Heart left ventricle (tissue), 16 donors: ENCODE data around the gene HGS. TPM values are rescaled to one million over a fixed set of nuclear protein-coding genes. Genes with fewer than 3 reads are reported as not detected.

Experiments used
- ATAC-seq, 4 donors: fragments of 200-7000 bp; cut with Tn5 transposase; one replicate each; pipeline ENCODE4 v1.9.1; 2020 to 2022; ENCODE audit warnings: moderate library complexity in 4 of 4, mild to moderate bottlenecking in 3 of 4, moderate number of reproducible peaks in 1 of 4
- DNase-seq, 5 donors: peaks; one replicate each; pipeline ENCODE4 v3.0.0-alpha.2; 2020
- H3K27ac ChIP-seq, 12 donors: fragments of 200-600 bp; sonication (generic) in 4 of 12; one replicate each; pipeline versions ENCODE4 v1.5.0 to v1.8.0; 2016 to 2022; ENCODE audit warnings: mild to moderate bottlenecking in 2 of 12
- H3K27me3 ChIP-seq, 9 donors: fragments of 200-600 bp; sonication (generic) in 2 of 9; one replicate each; pipeline versions ENCODE4 v1.5.1 to v1.8.0; 2016 to 2022; ENCODE audit warnings: mild to moderate bottlenecking in 3 of 9
- H3K36me3 ChIP-seq, 9 donors: fragments of 200-600 bp; sonication (generic) in 2 of 9; one replicate each; pipeline versions ENCODE4 v1.5.0 to v1.8.0; 2018 to 2022; ENCODE audit warnings: mild to moderate bottlenecking in 2 of 9
- H3K4me1 ChIP-seq, 12 donors: fragments of 200-600 bp; sonication (generic) in 4 of 12; one replicate each; pipeline versions ENCODE4 v1.5.0 to v1.8.0; 2016 to 2022; ENCODE audit warnings: mild to moderate bottlenecking in 3 of 12
- H3K4me3 ChIP-seq, 12 donors: fragments of 200-600 bp; sonication (generic) in 4 of 12; one replicate each; pipeline versions ENCODE4 v1.5.0 to v1.8.0; 2017 to 2022; ENCODE audit warnings: mild to moderate bottlenecking in 9 of 12, moderate library complexity in 4 of 12
- H3K9me3 ChIP-seq, 12 donors: fragments of 200-600 bp; sonication (generic) in 4 of 12; one replicate each; pipeline versions ENCODE4 v1.5.0 to v1.8.0; 2016 to 2022; ENCODE audit warnings: mild to moderate bottlenecking in 1 of 12
- CTCF ChIP-seq, 12 donors: fragments of 200-600 bp; sonication (generic) in 4 of 12; IDR thresholded peaks; one replicate each; pipeline versions ENCODE4 v1.5.0 to v1.8.0; 2018 to 2022; ENCODE audit warnings: antibody characterized with exemption in 12 of 12, mild to moderate bottlenecking in 5 of 12
- POLR2A ChIP-seq, 2 donors: fragments of 450-650 bp; IDR thresholded peaks; one replicate each; pipeline ENCODE4 v1.6.1; 2017; ENCODE audit warnings: antibody characterized with exemption in 2 of 2, mild to moderate bottlenecking in 2 of 2, moderate library complexity in 2 of 2
- WGBS, 4 donors: extraction: QIAGEN DNeasy Blood & Tissue Kit in 2 of 4; methylation state at CpG; one replicate each; pipeline versions ENCODE4 v1.1.5 to v1.1.7; 2013 to 2018; 5-methylcytosine and 5-hydroxymethylcytosine counted together
- intact Hi-C, 10 donors: fragments of 100-400 bp; cut with DNase I; formaldehyde crosslinking; loops; one replicate each; pipeline versions ENCODE4 v1.11.1 to v1.14.2; 2022
- polyA plus RNA-seq, 2 donors: library from polyadenylated mRNA; stranded (reverse); fragments of 200-250 nt; gene quantifications; one replicate each; pipeline ENCODE4 v1.2.3, GENCODE V29; 2013
- total RNA-seq, 9 donors: library from RNA; depleted of rRNA in 2 of 9; stranded (reverse); fragments of >200 nt in 2 of 9; fragmentation: NEBNext Ultra II Directional in 3 of 9; extraction: Animal tissue kit (Norgen Biotek cat#: 25700) in 3 of 9; gene quantifications; one replicate each; pipeline versions ENCODE4 v1.1.0 to v1.2.4, GENCODE V29; 2016 to 2023
- donor health status: ischemic (EF 13 %, LVEDD 7.1; RV severe dilation, severe dysfunction).
- donor health status: healthy with polysubstance abuse.
- donor health status: DM: no; HTN: yes; CAD: no.
- donor health status: DM: no; HTN: no; CAD: no.
- donor health status: ischemic (EF 25% LVEDD 6.9; RV normal size, moderate dysfunction).
- donor health status: ischemic (EF 25% LVEDD 5.7; RV mildly dilated, moderate dysfunction).
- donor health status: healthy.
- donor health status: DM: yes; HTN: yes; CAD: no.
- donor health status: ischemic (EF 35%, LVEDD 5.7; RV mildly dilated, moderate dysfunction).
- donor health status: nonischemic (EF 11% LVEDD 7.7; RV severe dilation, severe dysfunction).
- donor health status: DM: yes; HTN: yes; CAD: no.
- donor health status: PGD.
- donor health status: ischemic (EF 29% LVEDD 5.4; RV normal size, mild dysfunction).
- donor health status: nonischemic (EF 23%, LVEDD 6.1; RV moderate dilation, normal function).

HGS gene
- total and polyA plus RNA-seq, 11 donors, result 37.4 to 90.8 (median 44.7) TPM

DNA sequence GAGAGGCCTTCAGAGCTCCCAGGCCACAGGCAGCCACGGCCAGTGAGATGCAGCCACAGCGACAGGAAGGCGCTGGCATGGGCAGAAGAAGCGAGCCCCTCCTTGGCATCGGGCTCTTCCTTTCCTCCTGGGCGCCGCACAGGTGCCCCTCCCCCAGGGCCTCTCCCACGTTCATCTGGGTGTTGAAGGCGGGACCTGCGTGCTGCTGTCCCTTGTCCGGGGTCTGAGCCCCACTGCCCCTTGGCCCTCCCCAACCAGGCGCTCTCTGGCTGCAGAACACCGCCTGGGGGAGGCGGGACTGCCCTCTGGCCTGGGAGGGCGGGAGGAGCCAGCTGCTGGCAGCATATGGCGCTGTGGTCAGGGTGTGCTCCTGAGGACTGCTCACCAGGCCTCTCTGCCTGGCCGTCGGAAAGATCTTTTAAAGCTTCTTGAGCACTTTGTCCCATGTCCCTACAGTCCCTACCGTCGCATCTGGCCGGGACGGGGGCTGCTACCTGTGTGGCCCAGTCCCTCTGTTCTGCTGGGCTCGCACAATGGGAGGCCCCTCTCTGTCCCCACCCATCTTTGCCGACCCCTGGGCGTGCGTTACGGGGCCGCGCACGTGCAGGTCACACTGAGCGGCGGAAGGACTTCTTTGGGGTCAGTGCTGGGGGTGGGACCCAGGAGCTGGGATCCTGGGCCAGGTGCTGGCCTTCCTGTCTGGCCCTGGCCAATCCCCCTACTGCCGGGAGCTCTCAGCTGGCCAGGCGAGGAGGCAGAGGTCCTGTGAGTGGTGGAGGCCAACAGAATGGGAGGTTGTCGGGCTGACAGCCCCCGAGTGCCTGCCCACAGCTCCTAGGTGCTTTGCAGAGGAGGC, 30.0 kb downstream of the HGS start:
- TF ChIP-seq POLR2A (IDR thresholded peaks at IDR 0.05) (no peak), CTCF (IDR thresholded peaks at IDR 0.05) (no peak)
- Histone ChIP-seq H3K27me3 (no peaks in the 10 kb centered on the region), H3K9me3 (no peaks in the 10 kb centered on the region), H3K36me3 (no peaks in the 10 kb centered on the region), H3K27ac (no peak overlapping the region), H3K4me1 (peaks cover 6 to 35% (median 27%) of the 10 kb centered on the region in 12 donors), H3K4me3 (peak overlapping the region in 2 of 12 donors; percentile 96 to 98)
- intact Hi-C loops, result no loop called here
- ATAC-seq (no peak), DNase-seq (no peak)
- WGBS, 4 donors, result 83 to 90% (median 85%) methylated on average over 24 to 36 of the region's 36 CpGs

GRCh38 chr17:81714412-81715106, 30.7 kb downstream of the HGS start:
- peaks cover 6 to 35% (median 27%) of the 10 kb centered on the region in 12 donors for H3K4me1 ChIP-seq
- 93 to 97% (median 95%) methylated on average over 37 to 39 of the region's 39 CpGs for WGBS, 4 donors
- no peak for TF ChIP-seq CTCF (IDR thresholded peaks at IDR 0.05)
- DNase-seq (no peak), ATAC-seq (no peak)
- no peaks in the 10 kb centered on the region for H3K36me3 ChIP-seq
- no peak overlapping the region for H3K27ac ChIP-seq
- H3K4me3 ChIP-seq, result no peak overlapping the region
- intact Hi-C loops, result no loop called here
- H3K9me3 ChIP-seq, result no peaks in the 10 kb centered on the region
- H3K27me3 ChIP-seq, result no peaks in the 10 kb centered on the region

- no peaks in the 10 kb centered on the region for H3K36me3 ChIP-seq
Observed at GRCh38 chr17:81715107-81715871, 31.5 kb downstream of the HGS start.

More at GRCh38 chr17:81715107-81715871, 31.5 kb downstream of the HGS start:
- DNase-seq (no peak), ATAC-seq (no peak)
- intact Hi-C loops, result no loop called here
- 83 to 93% (median 87%) methylated on average over 12 to 32 of the region's 32 CpGs for WGBS, 4 donors
- no peak overlapping the region for H3K4me3 ChIP-seq
- no peaks in the 10 kb centered on the region for H3K27me3 ChIP-seq
- H3K4me1 ChIP-seq, result peaks cover 6 to 33% (median 27%) of the 10 kb centered on the region in 12 donors
- TF ChIP-seq CTCF (IDR thresholded peaks at IDR 0.05), result no peak
- no peak for TF ChIP-seq POLR2A (IDR thresholded peaks at IDR 0.05)
- H3K9me3 ChIP-seq, result no peaks in the 10 kb centered on the region
- no peak overlapping the region for H3K27ac ChIP-seq
